OCI-LY3 (cell line): ENCODE measurements around the gene GUCA1C.

Experiments used
- EZH2phosphoT487 ChIP-seq: fragments of 200-600 bp; shearing (Covaris generic); IDR thresholded peaks from 2 replicates; pipeline ENCODE4 v1.6.1; 2018; ENCODE audit warnings: antibody characterized with exemption, mixed run types, low read depth
- TF ChIP-seq, protein P1 (sequence below): fragments of 200-600, 300-600 bp; sonication (generic); IDR thresholded peaks from 2 replicates; pipeline ENCODE4 v1.5.1; 2014; ENCODE audit warnings: antibody characterized with exemption, low read length, low read depth

DNA sequence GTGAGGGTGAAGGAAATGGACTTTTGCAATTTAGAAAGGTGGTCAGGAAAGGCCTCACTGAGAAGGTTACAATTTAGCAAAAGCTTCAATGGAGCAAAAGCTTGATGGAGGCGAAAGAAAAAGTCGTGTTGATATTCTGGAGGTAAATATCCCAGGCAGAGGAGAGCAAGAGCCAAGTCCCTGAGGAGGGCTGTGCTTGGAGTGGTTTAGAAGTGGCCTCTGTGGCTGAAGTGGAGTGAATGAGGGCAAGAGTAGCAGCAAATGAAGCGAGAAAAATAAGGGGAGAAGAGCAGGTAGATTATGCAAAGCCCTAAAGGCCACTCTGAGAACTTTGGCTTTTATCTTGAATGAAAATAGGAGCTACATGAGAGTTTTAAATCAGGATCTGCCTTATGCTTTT is 54.1 kb downstream of the GUCA1C start:
- TF ChIP-seq, protein P1, sequence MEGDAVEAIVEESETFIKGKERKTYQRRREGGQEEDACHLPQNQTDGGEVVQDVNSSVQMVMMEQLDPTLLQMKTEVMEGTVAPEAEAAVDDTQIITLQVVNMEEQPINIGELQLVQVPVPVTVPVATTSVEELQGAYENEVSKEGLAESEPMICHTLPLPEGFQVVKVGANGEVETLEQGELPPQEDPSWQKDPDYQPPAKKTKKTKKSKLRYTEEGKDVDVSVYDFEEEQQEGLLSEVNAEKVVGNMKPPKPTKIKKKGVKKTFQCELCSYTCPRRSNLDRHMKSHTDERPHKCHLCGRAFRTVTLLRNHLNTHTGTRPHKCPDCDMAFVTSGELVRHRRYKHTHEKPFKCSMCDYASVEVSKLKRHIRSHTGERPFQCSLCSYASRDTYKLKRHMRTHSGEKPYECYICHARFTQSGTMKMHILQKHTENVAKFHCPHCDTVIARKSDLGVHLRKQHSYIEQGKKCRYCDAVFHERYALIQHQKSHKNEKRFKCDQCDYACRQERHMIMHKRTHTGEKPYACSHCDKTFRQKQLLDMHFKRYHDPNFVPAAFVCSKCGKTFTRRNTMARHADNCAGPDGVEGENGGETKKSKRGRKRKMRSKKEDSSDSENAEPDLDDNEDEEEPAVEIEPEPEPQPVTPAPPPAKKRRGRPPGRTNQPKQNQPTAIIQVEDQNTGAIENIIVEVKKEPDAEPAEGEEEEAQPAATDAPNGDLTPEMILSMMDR: no peak
- no peak for TF ChIP-seq EZH2phosphoT487
